Hypothalamus (tissue), 51 donors: Measurements from ENCODE around the gene HNRNPC.
"Not testable (repeated sequence)": the region's sequence is repeated elsewhere in the genome, so short reads cannot be mapped to it uniquely, and the experiment has no call there.

Source experiments
- DNase-seq, 51 donors: peaks; one replicate each; lab custom pipeline; 2025; lab: John Stamatoyannopoulos, UW

HNRNPC gene

DNA sequence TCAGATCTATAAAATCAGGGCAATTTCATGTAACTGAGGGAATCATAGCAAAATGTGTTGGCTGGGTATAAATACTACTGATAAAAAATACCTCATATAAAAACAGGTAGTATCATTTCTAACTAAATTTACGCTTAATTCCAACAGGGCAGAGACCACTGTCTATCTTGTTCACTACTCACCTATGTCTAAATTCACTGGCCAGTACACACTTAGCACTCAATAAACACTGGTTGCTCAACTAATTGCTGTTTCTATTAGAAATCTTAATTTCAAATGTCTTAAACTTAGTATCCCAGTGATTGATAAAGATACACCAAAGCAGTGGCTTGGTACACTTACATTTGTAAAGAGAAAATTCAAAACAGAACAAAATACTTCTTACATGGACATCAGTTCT lies 55.6 kb downstream of the HNRNPC start:
- no peak for DNase-seq

DNA sequence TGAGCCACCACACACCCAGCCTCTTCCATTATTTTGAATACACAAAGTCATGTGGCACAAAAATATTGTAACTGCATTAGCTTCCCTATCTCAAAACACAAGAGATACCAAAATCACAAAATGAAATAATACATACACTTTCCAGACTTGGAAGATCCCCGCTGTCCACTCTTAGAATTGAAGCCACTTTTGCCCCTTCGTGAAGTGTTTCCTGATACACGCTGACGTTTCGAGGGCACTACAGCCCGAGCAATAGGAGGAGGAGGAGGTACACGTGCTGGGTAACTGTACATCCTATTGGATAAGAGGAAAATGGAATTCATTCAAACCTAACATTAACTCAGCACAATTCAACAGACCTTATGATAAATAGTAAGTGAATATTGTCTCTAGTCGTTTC lies 56.4 kb downstream of the HNRNPC start:
- not testable (repeated sequence) for DNase-seq

DNA sequence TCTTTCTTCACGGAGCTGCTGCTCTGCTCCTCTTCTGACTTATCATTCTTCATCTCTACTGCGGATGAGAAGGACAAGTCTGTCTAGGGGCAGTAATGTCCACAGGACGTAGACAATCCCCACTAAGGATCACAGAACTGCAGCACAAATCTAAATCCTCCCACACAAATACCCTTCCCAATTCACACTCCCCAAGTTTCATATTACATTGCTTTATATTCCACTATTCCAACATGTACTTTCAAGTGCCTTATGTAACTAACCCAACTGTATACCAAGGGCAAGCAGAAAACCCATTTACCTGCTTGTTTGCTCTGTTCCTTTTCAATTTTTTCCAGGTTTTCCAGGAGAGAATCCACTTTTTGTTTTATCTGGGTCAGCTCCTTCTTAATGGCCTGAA lies 57.7 kb downstream of the HNRNPC start:
- DNase-seq: no peak

DNA sequence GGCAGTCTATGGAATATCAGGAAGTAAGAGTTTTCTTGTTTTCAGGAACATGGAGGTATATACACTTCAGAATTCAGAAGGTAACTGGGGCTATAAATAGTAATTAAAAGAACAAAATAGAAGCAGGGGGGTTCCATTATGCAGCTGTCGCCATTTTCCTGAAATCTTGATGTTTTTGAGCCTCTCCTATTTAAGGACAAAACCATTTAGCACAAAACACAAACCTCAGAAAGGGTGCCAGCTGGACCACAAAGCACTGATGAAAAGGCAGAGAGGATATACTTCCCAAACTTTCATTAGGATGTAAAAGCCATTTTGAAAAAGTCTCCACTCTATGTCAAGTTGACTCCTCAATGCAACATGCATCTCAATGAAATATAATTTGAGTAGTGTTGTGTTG lies 59.2 kb downstream of the HNRNPC start:
- no peak for DNase-seq

DNA sequence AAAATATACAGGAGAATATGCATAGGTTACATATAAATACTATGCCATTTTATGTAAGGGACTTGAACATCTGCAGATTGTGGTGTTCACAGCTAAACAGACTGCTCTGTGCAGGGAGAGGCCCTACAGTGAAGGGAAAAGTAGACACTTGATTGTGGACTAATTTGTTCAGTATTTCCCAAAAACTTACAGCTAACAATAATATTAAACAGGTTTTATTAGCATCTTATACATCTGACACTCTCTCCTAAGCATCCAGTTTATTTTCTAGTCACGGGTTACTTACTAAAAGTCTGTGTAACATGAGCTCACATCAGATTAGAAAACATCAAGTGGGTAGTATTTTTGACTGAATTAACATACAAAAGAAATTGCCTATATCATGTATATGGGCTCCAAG lies 60.1 kb downstream of the HNRNPC start:
- no peak for DNase-seq

DNA sequence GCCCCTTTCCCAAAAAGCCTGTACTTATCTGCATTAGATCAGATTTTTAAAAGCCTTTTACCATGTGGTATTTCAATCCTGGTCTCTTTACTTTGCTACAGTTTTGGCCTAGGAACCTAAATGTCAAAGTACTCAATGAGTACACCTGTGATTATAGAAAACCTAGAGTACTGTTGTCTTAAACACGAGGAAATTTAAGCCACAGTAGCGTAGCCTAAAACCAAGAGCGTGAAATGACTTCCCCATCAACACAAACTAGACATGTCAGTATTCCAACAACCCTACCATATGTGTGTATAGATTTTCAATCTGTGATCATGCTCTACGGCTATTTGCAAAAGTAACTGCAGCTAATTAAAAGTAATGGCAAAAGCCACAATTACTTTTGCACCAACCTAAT lies 60.7 kb downstream of the HNRNPC start:
- DNase-seq: no peak

DNA sequence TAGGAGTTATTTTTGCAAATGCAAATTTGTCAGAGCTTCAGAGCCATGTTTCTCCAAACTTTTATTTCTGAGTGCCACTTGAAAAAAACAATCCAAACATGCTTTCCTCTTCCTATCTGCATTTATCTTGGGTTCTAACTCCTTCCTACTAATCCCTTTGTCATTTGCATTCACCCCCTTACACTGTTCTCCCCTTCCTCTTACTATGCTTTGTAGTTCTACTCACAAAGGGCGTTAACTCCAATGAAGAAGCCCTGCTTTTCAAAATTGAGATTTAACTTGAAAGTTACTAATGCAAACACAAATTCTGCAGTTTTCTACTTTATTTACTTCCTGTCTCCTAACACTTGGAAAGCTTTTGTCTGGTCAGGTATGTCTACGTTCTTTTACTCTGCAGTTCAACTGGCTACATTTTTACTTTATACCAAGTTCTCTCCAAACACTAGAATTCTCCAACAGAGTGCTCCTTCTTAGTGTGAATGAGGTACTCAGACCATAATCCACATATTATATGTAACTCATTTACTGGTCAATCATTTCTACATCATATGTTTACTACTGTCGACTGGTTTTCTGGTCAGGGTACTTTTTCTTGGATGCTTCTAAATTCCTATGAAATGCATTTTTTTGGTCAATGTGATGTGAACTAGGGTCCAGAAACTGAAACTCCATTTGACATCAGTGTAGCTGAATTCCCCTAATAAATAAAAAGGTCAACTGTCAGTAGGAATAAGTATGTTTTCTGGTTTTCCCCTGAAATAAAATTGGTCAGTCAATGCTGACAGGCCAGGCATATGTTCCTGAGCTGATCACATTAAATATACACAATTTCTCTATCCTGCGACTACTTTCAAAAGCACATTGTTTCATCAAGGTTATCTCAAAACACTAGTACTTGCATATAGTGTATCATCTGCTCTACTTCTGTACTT lies 62.2 kb downstream of the HNRNPC start:
- no peak for DNase-seq

DNA sequence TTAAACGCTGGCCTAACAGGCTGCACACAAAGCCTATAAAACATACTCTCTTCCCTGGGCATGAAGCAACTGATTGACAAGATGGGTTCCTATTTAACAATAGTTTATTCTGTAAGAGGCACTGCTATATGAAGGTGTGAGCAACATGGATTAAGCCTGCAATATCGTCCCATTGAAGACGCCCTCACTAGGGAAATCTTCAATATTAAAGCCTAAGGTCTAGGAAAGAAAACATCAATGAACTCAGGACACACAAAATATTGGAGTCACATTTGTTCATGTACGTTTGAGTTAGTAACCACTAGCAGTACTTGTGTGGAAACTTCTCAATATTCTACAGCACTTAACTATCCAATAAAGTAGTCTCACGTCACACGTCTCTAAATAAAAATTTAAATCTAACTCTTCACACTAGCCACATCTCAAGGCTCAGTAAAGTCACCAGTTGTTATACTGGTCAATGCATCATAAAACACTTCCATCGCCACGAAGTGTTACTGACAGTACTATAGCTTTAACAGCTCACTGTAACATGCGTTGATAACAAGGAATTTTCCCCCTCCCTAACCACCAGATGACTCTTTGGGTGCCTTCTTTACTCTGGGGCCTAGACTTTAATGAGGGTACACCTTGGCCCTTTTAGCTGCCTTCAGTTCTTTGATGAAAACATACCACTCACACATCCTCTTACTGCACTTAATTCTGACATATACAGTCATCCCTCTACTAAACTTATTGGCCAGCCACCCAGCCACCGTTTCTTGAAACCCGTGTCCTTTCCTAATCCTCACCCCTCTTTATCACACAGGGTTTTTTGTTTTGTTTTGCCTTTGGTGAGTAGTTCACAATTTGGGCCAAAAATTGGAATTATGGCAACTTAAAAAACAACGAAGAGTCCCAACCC lies 63.3 kb downstream of the HNRNPC start:
- no peak for DNase-seq

DNA sequence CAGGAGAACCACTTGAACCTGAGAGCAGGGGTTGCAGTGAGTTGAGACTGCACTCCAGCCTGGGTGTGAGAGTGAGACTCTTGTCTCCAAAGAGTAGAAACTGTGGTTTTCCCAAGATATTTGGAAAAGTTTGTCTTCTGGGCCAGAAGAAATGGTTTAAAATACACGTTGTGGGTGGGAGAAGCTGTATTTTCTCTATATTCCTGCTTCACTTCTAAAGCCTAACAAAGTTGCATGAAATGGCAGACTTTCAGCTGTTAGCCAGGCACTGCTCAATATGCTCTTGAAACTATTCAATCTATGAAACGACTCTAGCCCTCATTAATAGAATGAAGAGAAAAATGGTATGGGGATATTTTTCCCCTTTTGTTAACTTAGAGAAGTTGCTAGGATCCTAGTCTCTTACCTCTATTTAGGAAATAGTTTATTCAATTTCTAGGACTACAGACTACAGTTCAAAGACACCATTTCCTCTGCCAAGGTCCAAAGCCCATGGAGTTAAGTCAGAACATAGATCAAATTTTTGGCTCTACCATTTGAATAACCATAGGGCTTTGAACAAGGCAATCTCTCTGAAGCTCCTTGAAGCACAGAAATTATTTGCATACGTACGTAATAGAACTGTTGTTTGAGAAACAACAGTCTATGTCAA lies 64.1 kb downstream of the HNRNPC start:
- DNase-seq: no peak

DNA sequence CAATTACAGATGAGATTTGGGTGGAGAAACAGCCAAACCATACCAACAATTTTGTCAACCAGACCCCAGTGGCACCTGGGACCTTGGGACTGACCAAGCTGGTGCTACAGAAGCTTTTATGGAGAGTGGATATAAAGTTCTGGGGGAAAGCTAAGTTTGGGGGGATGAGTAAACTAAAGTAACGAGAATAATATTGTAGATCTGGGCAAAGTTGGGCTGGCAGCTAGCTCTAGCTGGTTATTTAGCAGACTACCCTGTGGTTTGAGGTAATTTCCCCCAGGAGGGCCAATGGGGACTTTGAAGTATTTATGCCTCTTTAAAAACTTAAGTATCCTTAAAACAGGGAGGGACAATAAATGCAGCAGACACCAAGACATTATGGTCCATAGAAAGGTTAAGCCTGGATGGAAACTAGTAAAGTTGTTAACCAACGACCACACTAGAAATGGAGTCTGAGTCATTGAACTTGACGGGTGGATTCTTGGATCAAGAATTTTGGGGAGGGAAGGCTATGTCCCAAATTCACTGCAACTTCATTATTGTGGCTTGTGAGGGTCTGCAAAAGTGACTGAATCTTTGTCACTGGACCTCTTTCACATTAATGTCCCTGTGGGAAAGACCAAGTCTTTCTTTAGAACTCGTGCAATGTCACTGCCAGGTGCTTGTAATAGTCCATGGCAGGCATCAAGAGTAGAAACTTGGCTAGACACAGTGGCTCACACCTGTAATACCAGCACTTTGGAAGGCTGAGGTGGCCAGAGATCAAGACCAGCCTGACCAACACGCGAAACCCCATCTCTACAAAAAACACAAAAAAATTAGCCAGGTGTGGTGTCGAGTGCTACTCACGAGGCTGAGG lies 64.8 kb downstream of the HNRNPC start:
- no peak for DNase-seq

DNA sequence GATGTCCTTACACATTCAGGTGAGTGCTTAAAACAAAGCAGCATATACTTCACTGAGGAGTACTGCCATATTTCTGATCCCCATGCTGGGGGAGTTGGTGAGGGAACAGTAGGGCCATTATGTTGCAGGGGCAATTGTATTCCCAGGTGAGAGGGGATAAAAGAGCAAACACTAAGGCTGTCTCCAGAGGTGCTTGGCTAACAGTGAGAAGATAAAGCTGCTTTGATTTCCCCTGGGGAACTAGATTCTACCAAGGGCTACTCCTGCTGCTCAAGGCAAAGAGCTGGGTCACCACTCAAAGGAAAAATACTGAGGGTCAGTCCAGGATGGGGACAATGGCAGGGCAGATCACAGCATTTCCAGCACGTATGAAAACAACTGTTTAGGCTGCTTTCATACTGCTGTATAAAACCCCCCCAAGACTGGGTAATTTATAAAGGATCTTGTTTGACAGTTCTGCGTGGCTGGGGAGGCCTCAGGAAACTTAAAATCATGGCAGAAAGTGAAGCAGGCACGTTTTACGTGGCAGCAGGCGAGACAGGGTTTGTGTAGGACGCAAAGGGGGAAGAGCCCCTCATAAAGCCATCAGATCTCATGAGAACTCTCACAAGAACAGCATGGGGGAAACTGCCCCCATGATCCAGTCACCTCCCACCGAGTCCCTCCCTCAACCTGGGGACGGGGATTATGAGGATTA lies 65.6 kb downstream of the HNRNPC start:
- DNase-seq: no peak

DNA sequence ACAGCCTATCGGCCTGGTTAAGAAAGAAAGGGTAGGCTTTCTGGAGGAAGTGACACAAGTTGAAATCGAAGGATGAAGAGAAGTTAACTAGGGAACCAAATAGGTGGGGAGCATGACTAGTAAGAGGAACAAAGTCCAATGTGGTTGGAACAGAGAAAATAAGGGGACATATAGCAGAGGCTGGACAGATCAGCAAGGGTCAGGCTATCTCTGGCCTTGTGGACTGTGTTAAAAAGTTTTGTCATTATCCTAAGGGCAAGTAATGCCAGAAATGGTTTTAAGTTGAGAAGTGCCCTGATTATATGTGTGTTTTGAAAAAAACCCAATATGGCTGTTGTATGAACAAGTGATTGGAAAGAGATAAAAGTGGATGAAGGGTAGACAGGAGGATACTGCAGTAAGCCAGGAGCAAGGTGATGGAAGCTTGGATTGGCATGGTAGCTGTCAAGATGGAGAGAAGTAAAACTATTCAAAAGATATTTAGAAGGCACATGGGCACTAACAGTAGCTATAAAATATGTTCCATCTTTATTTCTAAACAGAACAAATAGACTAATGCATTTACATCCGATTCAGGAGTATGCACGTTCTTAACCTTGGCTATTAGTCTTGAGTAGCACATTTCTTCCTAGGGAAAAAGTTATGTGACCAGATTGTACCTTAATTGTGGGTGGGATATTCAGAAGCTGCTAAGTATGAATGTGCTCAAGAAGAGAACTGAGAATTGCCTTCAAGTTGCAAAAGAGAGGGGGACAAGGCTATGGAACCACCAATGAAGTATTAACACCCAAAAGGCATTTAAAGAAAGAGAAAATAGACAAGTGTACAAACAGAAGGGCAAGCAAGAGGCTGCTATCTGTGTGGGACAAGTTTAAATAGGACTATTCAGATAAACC lies 66.5 kb downstream of the HNRNPC start:
- DNase-seq: no peak

DNA sequence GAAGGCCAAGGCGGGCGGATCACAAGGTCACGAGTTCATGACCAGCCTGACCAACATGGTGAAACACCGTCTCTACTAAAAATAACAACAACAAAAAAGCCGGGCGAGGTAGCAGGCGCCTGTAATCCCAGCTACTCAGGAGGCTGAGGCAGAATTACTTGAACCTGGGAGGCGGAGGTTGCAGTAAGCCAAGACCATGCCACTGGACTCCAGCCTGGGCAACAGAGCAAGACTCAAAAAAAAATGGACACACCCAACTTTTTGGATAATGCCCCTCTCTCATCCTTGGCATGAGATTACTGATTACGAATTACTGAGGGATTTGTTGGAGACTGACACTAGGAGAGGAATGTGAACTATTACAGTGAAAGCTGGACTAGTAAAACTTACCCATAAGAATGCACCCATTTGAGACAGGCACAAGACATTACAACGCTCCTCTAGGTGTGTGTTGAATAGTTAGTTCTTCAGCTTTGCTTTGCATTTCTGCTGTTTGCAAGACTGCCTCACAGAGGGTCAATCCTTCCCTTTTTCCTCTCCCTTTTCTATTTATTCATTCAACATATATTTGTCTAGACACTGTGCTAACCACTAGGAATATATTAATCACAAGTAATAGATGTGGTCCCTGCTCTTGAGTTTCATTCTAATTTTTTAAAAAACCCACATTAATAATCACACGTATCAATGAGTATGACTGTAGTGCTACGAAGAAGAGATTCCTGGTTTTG lies 67.3 kb downstream of the HNRNPC start:
- DNase-seq: no peak

DNA sequence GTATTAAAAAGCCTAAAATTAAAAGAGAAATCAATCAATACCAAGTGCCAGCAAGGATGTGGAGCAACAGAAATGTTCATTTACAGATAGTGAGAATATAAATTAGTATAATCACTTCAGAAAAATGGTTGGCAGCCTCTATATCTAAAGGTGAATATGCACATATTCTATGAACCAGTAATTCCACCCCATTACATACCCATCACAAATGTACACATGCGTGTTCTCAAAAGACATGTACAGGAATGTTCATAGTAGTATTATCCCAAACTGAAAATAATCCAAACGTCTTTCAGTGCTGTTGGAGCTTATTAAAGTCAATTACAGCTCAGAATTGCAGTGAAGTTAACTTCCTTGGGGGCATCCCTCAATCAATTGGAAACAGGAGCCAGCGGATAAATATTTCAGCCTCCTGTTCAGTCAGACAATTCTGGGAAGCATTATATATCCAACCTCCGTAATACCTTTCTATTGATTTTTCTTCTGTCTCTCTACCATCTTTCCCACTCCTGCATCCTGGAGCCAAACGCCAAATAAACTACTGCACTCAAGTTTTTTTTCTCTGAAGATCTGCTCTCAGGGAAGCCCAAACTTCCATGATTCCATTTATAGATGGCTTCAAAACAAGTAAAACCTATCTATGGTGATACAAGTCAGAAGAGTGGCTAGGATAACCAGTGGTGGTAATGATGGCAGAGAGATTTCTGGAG lies 68.3 kb downstream of the HNRNPC start:
- no peak for DNase-seq

DNA sequence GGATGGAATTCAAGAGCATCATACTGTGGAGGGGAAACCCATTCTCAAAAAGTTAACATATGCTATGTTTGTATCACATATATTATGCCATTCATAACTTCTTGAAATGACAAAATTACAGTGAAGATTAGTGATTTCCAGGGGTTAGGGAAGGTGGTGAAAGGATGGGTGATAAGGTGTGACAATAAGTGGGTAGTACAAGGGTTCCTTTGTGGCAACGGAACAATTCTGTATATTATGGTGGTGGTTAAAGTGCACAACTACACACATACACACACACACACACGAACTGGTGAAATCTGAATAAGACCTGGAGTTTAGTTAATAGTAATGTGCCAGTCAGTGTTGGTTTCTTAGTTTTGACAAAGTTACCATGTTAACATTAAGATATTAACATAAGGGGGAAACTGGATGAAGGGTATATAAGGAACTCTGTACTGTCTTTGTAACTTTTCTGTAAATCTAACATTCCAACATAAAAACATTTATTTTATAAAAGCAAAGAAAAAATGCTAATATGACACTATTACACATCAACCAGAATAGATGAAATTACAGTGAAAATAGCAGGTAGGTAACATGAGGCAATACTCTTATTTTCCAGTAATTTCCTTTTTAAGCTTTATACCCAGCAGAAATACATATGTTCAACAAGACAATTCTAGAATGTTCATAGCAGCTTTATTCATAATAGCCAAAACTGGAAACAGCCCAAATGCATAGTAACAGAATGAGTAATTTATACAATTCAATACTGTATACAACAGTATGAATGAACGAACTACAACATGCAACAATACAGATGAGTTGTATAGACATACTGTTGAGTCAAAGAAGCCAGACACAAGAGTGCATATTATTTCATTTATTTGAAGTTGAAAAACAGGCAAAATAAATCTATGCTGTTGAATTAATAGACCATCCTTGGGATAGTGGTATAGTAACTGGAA lies 69.4 kb downstream of the HNRNPC start:
- DNase-seq: no peak
